Keratinocyte (primary cell): Measurements from ENCODE around the gene SCD.

Experiments
- CTCF ChIP-seq, 3 experiments: IDR thresholded peaks in 1 of 3; conservative IDR thresholded peaks in 1 of 3; optimal IDR thresholded peaks in 1 of 3; 2 replicates in 2 of 3; 3 replicates in 1 of 3; pipeline versions ENCODE3 to v1.5.1; 2011; ENCODE audit warnings: low read length in 3 of 3, mild to moderate bottlenecking in 3 of 3, moderate library complexity in 2 of 3, control low read depth in 1 of 3, inconsistent platforms in 1 of 3; ENCODE audit not compliant: insufficient read depth in 2 of 3; ENCODE audit errors: extremely low read depth in 1 of 3
- EZH2 ChIP-seq: IDR thresholded peaks from one replicate; pipeline ENCODE4 v1.6.1; 2012; ENCODE audit warnings: inconsistent platforms, mild to moderate bottlenecking, low read length, moderate library complexity

- TF ChIP-seq CTCF (optimal IDR thresholded peaks at IDR 0.05 in 1 of 3, IDR thresholded peaks at IDR 0.05 in 1 of 3, conservative IDR thresholded peaks at IDR 0.05 in 1 of 3; ENCODE audit: extremely low read depth in 1 of 3, insufficient read depth in 2 of 3, low read length in 3 of 3), result peak; percentile 86 to 92 (median 87)
- no peak for TF ChIP-seq EZH2
Measured at GRCh38 chr10:100338434-100339036, 8.5 kb upstream of the SCD start.
